Measurements from ENCODE around the gene WDR27. TPM values are rescaled to one million over a fixed set of nuclear protein-coding genes. Genes with fewer than 3 reads are reported as not detected.

The WDR27 gene
- total RNA-seq, 1 donor from 2014 or later, result 27.2 TPM

- TF ChIP-seq CTCF (conservative IDR thresholded peaks at IDR 0.05; ENCODE audit: low read depth, low read length), result no peak
- no peak for DNase-seq (ENCODE audit: low read depth)
- H3K4me3 ChIP-seq (ENCODE audit: low read depth, low read length), result no peak overlapping the region
These were observed 75.7 kb downstream of the WDR27 start for GRCh38 chr6:169626169-169626568.

GRCh38 chr6:169625376-169625775 lies 76.5 kb downstream of the WDR27 start:
- no peak for DNase-seq (ENCODE audit: low read depth)
- no peak for TF ChIP-seq CTCF (conservative IDR thresholded peaks at IDR 0.05; ENCODE audit: low read depth, low read length)
- H3K4me3 ChIP-seq (ENCODE audit: low read depth, low read length), result no peak overlapping the region

- TF ChIP-seq CTCF (conservative IDR thresholded peaks at IDR 0.05; ENCODE audit: low read depth, low read length), result no peak
- H3K4me3 ChIP-seq (ENCODE audit: low read depth, low read length), result no peak overlapping the region
- DNase-seq (ENCODE audit: low read depth), result no peak
These were observed 77.0 kb downstream of the WDR27 start for GRCh38 chr6:169624785-169625184.

GRCh38 chr6:169623975-169624374 lies 77.9 kb downstream of the WDR27 start:
- DNase-seq (ENCODE audit: low read depth), result no peak
- no peak overlapping the region for H3K4me3 ChIP-seq (ENCODE audit: low read depth, low read length)
- TF ChIP-seq CTCF (conservative IDR thresholded peaks at IDR 0.05; ENCODE audit: low read depth, low read length), result no peak

- no peak for TF ChIP-seq CTCF (conservative IDR thresholded peaks at IDR 0.05; ENCODE audit: low read depth, low read length)
- no peak overlapping the region for H3K4me3 ChIP-seq (ENCODE audit: low read depth, low read length)
- no peak for DNase-seq (ENCODE audit: low read depth)
These were observed 78.5 kb downstream of the WDR27 start for GRCh38 chr6:169623343-169623742.

- no peak for TF ChIP-seq CTCF (conservative IDR thresholded peaks at IDR 0.05; ENCODE audit: low read depth, low read length)
- DNase-seq (ENCODE audit: low read depth), result no peak
These were observed 79.2 kb downstream of the WDR27 start for GRCh38 chr6:169622618-169623017.

GRCh38 chr6:169621311-169621710 lies 80.5 kb downstream of the WDR27 start:
- TF ChIP-seq CTCF (conservative IDR thresholded peaks at IDR 0.05; ENCODE audit: low read depth, low read length), result no peak
- DNase-seq (ENCODE audit: low read depth), result no peak
- no peak overlapping the region for H3K4me3 ChIP-seq (ENCODE audit: low read depth, low read length)

More at GRCh38 chr6:169622618-169623017, 79.2 kb downstream of the WDR27 start:
- H3K4me3 ChIP-seq (ENCODE audit: low read depth, low read length), result no peak overlapping the region
